GM12865 (cell line): ENCODE data around the gene ATP2A3.

ENCODE experiments used
- DNase-seq: peaks from one replicate; pipeline ENCODE4 v3.0.0; 2010; ENCODE audit warnings: low read depth
- H3K4me3 ChIP-seq: 2 replicates; pipeline ENCODE4 v1.5.1; 2011; ENCODE audit warnings: mild to moderate bottlenecking, low read depth, low read length, control low read depth
- TF ChIP-seq, protein P1 (sequence below): IDR thresholded peaks from 2 replicates; pipeline ENCODE4 v1.5.1; 2011; ENCODE audit warnings: low read length, control low read depth, low read depth, inconsistent platforms; ENCODE audit not compliant: insufficient read depth; ENCODE audit errors: missing control alignments

Gene ATP2A3

DNA sequence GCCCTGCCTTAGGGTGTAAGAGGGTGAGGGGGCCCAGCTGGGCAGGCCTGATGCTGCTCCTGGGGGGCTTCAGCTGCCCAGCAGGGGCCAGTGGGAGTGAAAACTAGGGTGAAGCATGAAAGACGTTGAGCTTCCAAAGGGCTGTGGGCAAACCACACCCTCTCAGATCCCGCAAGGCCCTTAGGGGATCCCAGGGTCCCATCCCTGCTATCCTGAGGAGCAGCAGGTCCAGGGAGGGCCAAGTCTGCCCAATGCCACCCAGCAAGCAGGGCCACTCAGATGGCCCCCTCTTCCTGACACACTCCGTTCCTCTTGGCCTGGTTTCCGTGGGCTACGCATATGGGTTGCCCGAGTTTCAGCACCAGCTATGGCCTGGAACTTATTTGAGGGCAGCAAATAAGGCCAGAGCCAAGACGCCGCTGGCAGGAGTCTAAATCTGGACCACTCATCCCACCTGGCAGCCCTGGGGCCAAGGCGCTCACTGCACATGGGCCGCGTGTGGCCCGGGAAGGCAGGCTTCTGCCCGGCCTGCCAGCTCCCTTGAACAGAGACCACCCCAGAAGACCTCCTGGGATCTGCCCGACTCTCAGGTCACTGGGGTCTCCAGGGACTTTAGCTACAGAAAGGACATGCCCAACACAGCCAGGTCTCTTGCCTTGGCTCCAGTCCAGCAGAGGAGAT is 4.2 kb downstream of the ATP2A3 start:
- no peak overlapping the region for H3K4me3 ChIP-seq
- DNase-seq = no peak
- TF ChIP-seq, protein P1, sequence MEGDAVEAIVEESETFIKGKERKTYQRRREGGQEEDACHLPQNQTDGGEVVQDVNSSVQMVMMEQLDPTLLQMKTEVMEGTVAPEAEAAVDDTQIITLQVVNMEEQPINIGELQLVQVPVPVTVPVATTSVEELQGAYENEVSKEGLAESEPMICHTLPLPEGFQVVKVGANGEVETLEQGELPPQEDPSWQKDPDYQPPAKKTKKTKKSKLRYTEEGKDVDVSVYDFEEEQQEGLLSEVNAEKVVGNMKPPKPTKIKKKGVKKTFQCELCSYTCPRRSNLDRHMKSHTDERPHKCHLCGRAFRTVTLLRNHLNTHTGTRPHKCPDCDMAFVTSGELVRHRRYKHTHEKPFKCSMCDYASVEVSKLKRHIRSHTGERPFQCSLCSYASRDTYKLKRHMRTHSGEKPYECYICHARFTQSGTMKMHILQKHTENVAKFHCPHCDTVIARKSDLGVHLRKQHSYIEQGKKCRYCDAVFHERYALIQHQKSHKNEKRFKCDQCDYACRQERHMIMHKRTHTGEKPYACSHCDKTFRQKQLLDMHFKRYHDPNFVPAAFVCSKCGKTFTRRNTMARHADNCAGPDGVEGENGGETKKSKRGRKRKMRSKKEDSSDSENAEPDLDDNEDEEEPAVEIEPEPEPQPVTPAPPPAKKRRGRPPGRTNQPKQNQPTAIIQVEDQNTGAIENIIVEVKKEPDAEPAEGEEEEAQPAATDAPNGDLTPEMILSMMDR = no peak

DNA sequence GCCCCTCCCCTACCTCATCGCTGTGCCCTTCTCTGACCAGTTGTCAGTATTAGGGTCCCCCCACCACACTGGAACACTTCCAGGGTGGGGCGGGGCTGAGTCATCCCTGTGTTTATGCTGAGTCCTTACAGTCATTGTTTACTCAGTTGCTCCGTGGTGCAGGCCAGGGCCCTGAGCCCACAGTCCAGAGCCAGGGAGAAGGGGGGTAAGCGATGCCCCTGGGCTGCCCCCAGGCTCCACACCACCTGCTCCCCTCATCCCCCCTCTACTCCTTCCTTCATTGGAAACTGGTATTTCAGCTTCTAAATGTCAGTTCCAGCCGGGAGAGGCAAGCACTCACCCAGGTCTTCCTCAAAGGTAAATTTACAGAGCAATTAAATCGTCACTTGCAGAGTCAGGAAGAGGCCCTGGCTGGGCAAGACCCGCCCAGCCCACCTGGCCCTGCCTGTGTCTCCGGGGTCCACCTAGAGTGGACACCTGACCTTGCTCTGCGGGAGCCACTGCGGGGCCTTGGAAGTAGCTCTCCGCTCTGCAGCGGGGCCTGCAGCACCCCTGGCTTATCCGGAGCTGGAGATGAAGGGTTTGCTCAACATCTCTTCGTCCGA is 4.8 kb downstream of the ATP2A3 start:
- no peak for DNase-seq
- TF ChIP-seq, protein P1 = no peak
- no peak overlapping the region for H3K4me3 ChIP-seq

DNA sequence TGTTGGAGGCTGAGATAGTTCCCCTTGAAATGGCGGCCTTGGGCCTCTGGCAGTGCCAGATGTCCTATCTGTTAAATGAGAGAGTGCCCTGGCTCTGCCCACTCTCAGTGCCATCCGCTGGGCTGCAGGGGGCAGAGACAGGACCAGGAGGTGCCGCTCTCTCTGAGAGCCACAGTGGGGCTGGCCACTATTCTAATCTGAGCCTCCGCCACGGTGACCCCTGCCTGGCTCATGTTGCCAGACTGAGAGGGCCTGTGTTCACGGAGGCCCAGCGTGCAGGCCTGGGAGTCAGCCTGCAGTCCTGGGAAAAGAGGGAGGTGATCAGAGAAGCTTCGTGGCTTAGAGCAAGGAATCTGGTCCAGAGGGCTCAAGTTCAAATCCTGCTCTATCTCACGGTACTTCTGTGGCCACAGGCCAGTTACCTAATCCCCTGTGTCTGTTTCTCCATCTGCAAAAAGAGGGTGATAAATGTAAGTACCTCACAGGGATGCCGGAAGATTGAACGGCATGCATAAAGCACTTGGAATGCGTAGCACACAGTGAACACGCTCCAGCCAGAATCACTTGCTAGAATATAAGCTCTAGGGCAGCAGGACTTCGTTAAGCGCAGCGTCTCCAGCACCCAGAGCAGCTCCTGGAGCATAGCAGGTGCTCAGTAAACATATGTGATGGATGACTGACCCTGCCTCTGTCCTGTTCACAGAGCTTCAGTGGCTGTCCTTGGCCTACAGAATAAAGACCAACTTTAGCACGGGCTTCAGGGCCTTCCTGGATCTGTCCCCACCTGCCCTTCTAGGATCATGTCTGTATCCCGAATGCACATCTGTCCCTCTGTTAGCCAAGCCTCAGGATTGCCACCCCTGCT is 6.3 kb downstream of the ATP2A3 start:
- no peak for DNase-seq
- H3K4me3 ChIP-seq = no peak overlapping the region
- TF ChIP-seq, protein P1 = no peak

DNA sequence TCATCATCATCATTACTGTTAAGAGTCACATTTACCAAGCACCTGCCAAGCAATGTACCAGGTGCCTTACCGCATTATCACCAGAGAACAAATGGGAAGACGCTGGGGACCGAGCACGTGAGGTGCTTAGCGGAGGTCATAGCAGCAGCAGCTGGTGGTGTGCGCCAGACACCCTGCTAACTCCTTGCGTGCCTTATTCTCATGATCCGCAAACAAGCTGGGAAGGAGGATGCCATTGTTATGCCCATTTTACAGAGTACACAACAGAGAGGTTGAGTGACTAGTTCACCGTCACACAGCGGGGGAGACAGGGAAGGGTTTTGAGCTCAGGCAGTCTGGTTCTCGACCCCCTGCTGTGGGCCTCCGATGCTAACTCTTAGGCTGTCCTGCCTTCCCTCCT is 7.3 kb downstream of the ATP2A3 start:
- H3K4me3 ChIP-seq = no peak overlapping the region
- no peak for DNase-seq
- TF ChIP-seq, protein P1 = no peak

DNA sequence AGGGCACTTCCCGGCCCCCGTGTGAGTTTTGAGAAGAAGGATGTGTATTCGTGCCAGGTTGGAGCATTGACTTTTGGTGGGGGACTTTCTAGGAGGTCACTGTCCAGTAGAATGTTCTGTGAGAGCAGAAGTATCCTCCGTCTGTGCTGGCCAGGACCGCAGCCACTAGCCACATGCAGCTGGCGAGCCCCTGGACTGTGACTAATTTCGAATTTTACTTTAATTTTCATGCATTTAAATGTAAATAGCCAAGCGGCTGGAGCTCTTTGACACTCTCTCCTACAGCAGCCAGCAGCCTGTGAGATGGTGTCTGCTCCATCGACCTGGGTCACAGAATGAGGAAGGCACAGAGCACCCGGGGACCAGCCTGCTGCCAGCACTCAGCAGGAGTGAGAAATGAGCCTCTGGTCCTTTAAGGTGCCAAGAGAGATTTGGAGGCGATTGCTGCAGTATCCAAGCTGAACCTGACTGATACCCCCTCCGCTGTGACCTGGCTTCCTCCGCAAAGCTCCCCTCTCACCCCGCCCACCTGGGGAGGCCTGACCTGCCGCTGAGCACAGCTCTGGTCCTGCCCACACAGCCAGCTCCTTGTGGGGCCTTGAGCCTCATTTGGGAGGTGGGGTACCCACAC is 7.8 kb downstream of the ATP2A3 start:
- no peak overlapping the region for H3K4me3 ChIP-seq
- TF ChIP-seq, protein P1 = no peak
- DNase-seq = no peak

DNA sequence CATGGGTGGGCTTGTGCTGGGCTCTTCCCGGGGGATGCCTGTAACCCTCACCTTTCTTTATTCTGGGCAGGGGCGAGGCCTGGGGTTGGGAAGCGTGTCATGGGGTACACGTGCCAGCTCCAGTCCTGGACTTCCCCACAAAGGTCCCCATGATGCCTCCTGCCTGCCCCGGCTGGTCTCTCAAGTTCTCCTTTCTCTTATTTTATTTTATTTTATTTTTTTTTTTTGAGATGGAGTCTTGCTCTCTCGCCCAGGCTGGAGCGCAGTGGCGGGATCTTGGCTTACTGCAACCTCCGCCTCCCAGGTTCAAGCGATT is 8.6 kb downstream of the ATP2A3 start:
- DNase-seq = no peak
- TF ChIP-seq, protein P1 = no peak
- no peak overlapping the region for H3K4me3 ChIP-seq
